ENCODE results near the gene CBLC. TPM values are rescaled to one million over a fixed set of nuclear protein-coding genes. Genes with fewer than 3 reads are reported as not detected.

The CBLC gene
- polyA plus RNA-seq, 1 donor from 2014 or later = not detected

- Histone ChIP-seq H3F3A (ENCODE audit: insufficient read depth, low read length, poor library complexity, severe bottlenecking) (no peaks in the 10 kb centered on the region), H3K27me3 (ENCODE audit: insufficient read depth, low read depth, low read length) (no peaks in the 10 kb centered on the region), H3K9ac (ENCODE audit: low read length) (no peak overlapping the region), H3K9me2 (ENCODE audit: insufficient read depth, low read length) (no peaks in the 10 kb centered on the region), H3K79me2 (replicated peaks; ENCODE audit: insufficient read depth, low read length) (no peaks in the 10 kb centered on the region), H3K36me3 (ENCODE audit: insufficient read depth, low read length) (no peaks in the 10 kb centered on the region), H2AFZ (ENCODE audit: low read depth, low read length) (no peak overlapping the region), H3K9me3 (ENCODE audit: low read length) (no peaks in the 10 kb centered on the region), H3K4me2 (ENCODE audit: low read length) (no peak overlapping the region), H3K27ac (ENCODE audit: low read length) (no peak overlapping the region), H3K4me3 (ENCODE audit: low read length) (no peak overlapping the region), H4K20me1 (ENCODE audit: insufficient read depth) (no peaks in the 10 kb centered on the region)
- TF ChIP-seq RAD21 (conservative IDR thresholded peaks at IDR 0.05) = no peak
- TF ChIP-seq TAF1 (IDR thresholded peaks at IDR 0.05; ENCODE audit: low read depth) = no peak
- TF ChIP-seq MXI1 (conservative IDR thresholded peaks at IDR 0.05; ENCODE audit: poor library complexity, severe bottlenecking) = no peak
- TF ChIP-seq SMC3 (conservative IDR thresholded peaks at IDR 0.05; ENCODE audit: poor library complexity) = no peak
- no peak for TF ChIP-seq EZH2 (IDR thresholded peaks at IDR 0.05; ENCODE audit: borderline replicate concordance, insufficient read depth, low read length, poor library complexity, severe bottlenecking)
- no peak for TF ChIP-seq CTCF (IDR thresholded peaks at IDR 0.05; ENCODE audit: poor library complexity, severe bottlenecking)
- no peak for TF ChIP-seq REST (IDR thresholded peaks at IDR 0.05; ENCODE audit: borderline replicate concordance)
- TF ChIP-seq POLR2AphosphoS5 (IDR thresholded peaks at IDR 0.05) = no peak
- no peak for TF ChIP-seq EP300 (conservative IDR thresholded peaks at IDR 0.05; ENCODE audit: poor library complexity, severe bottlenecking)
Measured at GRCh38 chr19:44819246-44819832, 41.6 kb downstream of the CBLC start.

- Histone ChIP-seq H3K27ac (ENCODE audit: low read length) (no peak overlapping the region), H3K9ac (ENCODE audit: low read length) (no peak overlapping the region), H3K4me3 (ENCODE audit: low read length) (no peak overlapping the region)
Measured at GRCh38 chr19:44820648-44821609, 43.2 kb downstream of the CBLC start.

More at GRCh38 chr19:44820648-44821609, 43.2 kb downstream of the CBLC start:
- Histone ChIP-seq H3K4me2 (ENCODE audit: low read length) (no peak overlapping the region), H3K27me3 (ENCODE audit: insufficient read depth, low read depth, low read length) (no peaks in the 10 kb centered on the region), H3F3A (ENCODE audit: insufficient read depth, low read length, poor library complexity, severe bottlenecking) (no peaks in the 10 kb centered on the region), H3K9me3 (ENCODE audit: low read length) (no peaks in the 10 kb centered on the region), H4K20me1 (ENCODE audit: insufficient read depth) (no peaks in the 10 kb centered on the region), H3K9me2 (ENCODE audit: insufficient read depth, low read length) (no peaks in the 10 kb centered on the region), H3K36me3 (ENCODE audit: insufficient read depth, low read length) (no peaks in the 10 kb centered on the region), H2AFZ (ENCODE audit: low read depth, low read length) (no peak overlapping the region), H3K79me2 (replicated peaks; ENCODE audit: insufficient read depth, low read length) (no peaks in the 10 kb centered on the region)
- TF ChIP-seq TAF1 (IDR thresholded peaks at IDR 0.05; ENCODE audit: low read depth) (no peak), EZH2 (IDR thresholded peaks at IDR 0.05; ENCODE audit: borderline replicate concordance, insufficient read depth, low read length, poor library complexity, severe bottlenecking) (no peak), EP300 (conservative IDR thresholded peaks at IDR 0.05; ENCODE audit: poor library complexity, severe bottlenecking) (no peak), POLR2AphosphoS5 (IDR thresholded peaks at IDR 0.05) (no peak), REST (IDR thresholded peaks at IDR 0.05; ENCODE audit: borderline replicate concordance) (no peak)

Data from neural cell (in vitro differentiated cells).